ENCODE measurements around the gene FAM186B.

GRCh38 chr12:49578471-49579112 is 26.8 kb downstream of the FAM186B start:
- TF ChIP-seq CTCF (IDR thresholded peaks at IDR 0.05; ENCODE audit: poor library complexity): no peak
- TF ChIP-seq EZH2phosphoT487 (IDR thresholded peaks at IDR 0.05; ENCODE audit: low read depth, severe bottlenecking, unreplicated experiment): no peak
- TF ChIP-seq EZH2 (IDR thresholded peaks at IDR 0.05; ENCODE audit: borderline replicate concordance): no peak

Data from hepatocyte (in vitro differentiated cells).